IMR-90 (cell line): ENCODE results near the gene HMGXB3. TPM values are rescaled to one million over a fixed set of nuclear protein-coding genes. Genes with fewer than 3 reads are reported as not detected.

Experiments used
- ATAC-seq: fragments of 200-7000 bp; cut with Tn5 transposase; 2 replicates; pipeline ENCODE4 v1.9.1; 2020; ENCODE audit warnings: low read depth, mild to moderate bottlenecking, moderate library complexity
- BruUV-seq: library from RNA; stranded (reverse); fragments of 400-500 nt; replicated peaks from 2 replicates; lab custom pipeline; 2021; lab: Mats Ljungman, UMichigan
- CTCF ChIA-PET: fragments of 300-600 bp; formaldehyde crosslinking; extraction: SDS; loops from one replicate; lab custom pipeline; 2021; ENCODE audit warnings: antibody characterized with exemption; lab: Yijun Ruan, JAX
- POLR2A ChIA-PET: fragments of 300-600 bp; sonication (Branson Sonifier 250); formaldehyde crosslinking; loops from one replicate; lab custom pipeline; 2022; ENCODE audit warnings: antibody characterized with exemption; ENCODE audit not compliant: unreplicated experiment; lab: Charles Lee
- DNase-seq: peaks from one replicate; pipeline ENCODE4 v3.0.0; 2013
- H2AFZ ChIP-seq: replicated peaks from 2 replicates; pipeline ENCODE3; 2013; ENCODE audit warnings: low read length, mild to moderate bottlenecking; ENCODE audit not compliant: poor library complexity
- H2AK5ac ChIP-seq: 2 replicates; pipeline ENCODE4 v1.6.1; 2013; ENCODE audit warnings: low read depth, low read length, inconsistent platforms
- H2AK9ac ChIP-seq: replicated peaks from 2 replicates; pipeline ENCODE3; 2013; ENCODE audit warnings: mild to moderate bottlenecking, low read depth, low read length, moderate library complexity; ENCODE audit not compliant: poor library complexity
- H2BK120ac ChIP-seq: 2 replicates; pipeline ENCODE4 v1.6.1; 2013; ENCODE audit warnings: low read depth, low read length, inconsistent platforms
- H2BK15ac ChIP-seq: 3 replicates; pipeline ENCODE4 v1.6.1; 2013; ENCODE audit warnings: low read depth, low read length, inconsistent platforms
- H2BK20ac ChIP-seq: 2 replicates; pipeline ENCODE4 v1.6.1; 2013; ENCODE audit warnings: low read depth, mild to moderate bottlenecking, inconsistent platforms, low read length, moderate library complexity
- H2BK5ac ChIP-seq: 2 replicates; pipeline ENCODE4 v1.6.1; 2013; ENCODE audit warnings: mild to moderate bottlenecking, low read depth, low read length, inconsistent platforms; ENCODE audit not compliant: poor library complexity, severe bottlenecking
- H3K14ac ChIP-seq: replicated peaks from 2 replicates; pipeline ENCODE4 v1.6.1; 2013; ENCODE audit warnings: low read depth, low read length, inconsistent platforms
- H3K18ac ChIP-seq: 2 replicates; pipeline ENCODE4 v1.6.1; 2013; ENCODE audit warnings: low read depth, low read length, control low read depth
- H3K23ac ChIP-seq: 2 replicates; pipeline ENCODE4 v1.6.1; 2013; ENCODE audit warnings: low read depth, low read length, inconsistent platforms
- H3K27ac ChIP-seq: 2 replicates; pipeline ENCODE4 v1.5.1; 2013; ENCODE audit warnings: mild to moderate bottlenecking, control low read depth, low read length; ENCODE audit not compliant: insufficient read depth
- H3K27me3 ChIP-seq: 2 replicates; pipeline ENCODE4 v1.6.1; 2013; ENCODE audit warnings: low read length; ENCODE audit not compliant: control insufficient read depth, insufficient read depth
- H3K36me3 ChIP-seq: 2 replicates; pipeline ENCODE4 v1.6.1; 2013; ENCODE audit warnings: low read length, mixed read lengths; ENCODE audit not compliant: control insufficient read depth, insufficient read depth
- H3K4ac ChIP-seq: 2 replicates; pipeline ENCODE4 v1.6.1; 2013; ENCODE audit warnings: low read depth, low read length, inconsistent platforms
- H3K4me1 ChIP-seq: 2 replicates; pipeline ENCODE4 v1.6.1; 2013; ENCODE audit warnings: low read length, mixed read lengths; ENCODE audit not compliant: control insufficient read depth, insufficient read depth
- H3K4me2 ChIP-seq: 2 replicates; pipeline ENCODE4 v1.6.1; 2013; ENCODE audit warnings: low read depth, mild to moderate bottlenecking, control low read depth, low read length, moderate library complexity
- H3K4me3 ChIP-seq: 2 replicates; pipeline ENCODE4 v1.5.1; 2013; ENCODE audit warnings: low read depth, mild to moderate bottlenecking, control low read depth, low read length, moderate library complexity; ENCODE audit not compliant: insufficient read depth
- H3K56ac ChIP-seq: 2 replicates; pipeline ENCODE4 v1.6.1; 2013; ENCODE audit warnings: low read length, inconsistent platforms; ENCODE audit not compliant: insufficient read depth; ENCODE audit errors: extremely low read depth
- H3K79me1 ChIP-seq, 2 experiments: 2 replicates each; pipeline ENCODE4 v1.6.1; 2013; ENCODE audit warnings: low read length in 2 of 2, inconsistent platforms in 1 of 2, low read depth in 1 of 2
- H3K9ac ChIP-seq: 2 replicates; pipeline ENCODE4 v1.6.1; 2013; ENCODE audit warnings: low read depth, low read length, control low read depth
- H3K9me1 ChIP-seq: 2 replicates; pipeline ENCODE4 v1.6.1; 2013; ENCODE audit warnings: low read length, inconsistent platforms; ENCODE audit not compliant: insufficient read depth
- H3K9me3 ChIP-seq: 2 replicates; pipeline ENCODE4 v1.6.1; 2013; ENCODE audit warnings: low read length; ENCODE audit not compliant: control insufficient read depth, insufficient read depth
- H4K20me1 ChIP-seq: 2 replicates; pipeline ENCODE4 v1.6.1; 2013; ENCODE audit warnings: low read length, inconsistent platforms; ENCODE audit not compliant: insufficient read depth
- H4K5ac ChIP-seq: 2 replicates; pipeline ENCODE4 v1.6.1; 2013; ENCODE audit warnings: mild to moderate bottlenecking, low read depth, low read length, control low read depth
- H4K8ac ChIP-seq, 2 experiments: 2 replicates each; pipeline ENCODE4 v1.6.1; 2013; ENCODE audit warnings: low read depth in 2 of 2, low read length in 2 of 2, control low read depth in 1 of 2, inconsistent platforms in 1 of 2
- H4K91ac ChIP-seq: 2 replicates; pipeline ENCODE4 v1.6.1; 2013; ENCODE audit warnings: low read depth, low read length, inconsistent platforms; ENCODE audit not compliant: insufficient read depth
- CHD1 ChIP-seq: IDR thresholded peaks from 2 replicates; pipeline ENCODE4 v1.6.1; 2012; ENCODE audit warnings: low read depth, low read length, improper control_type of control experiment
- MAFK ChIP-seq: IDR thresholded peaks from 2 replicates; pipeline ENCODE4 v1.6.1; 2012; ENCODE audit warnings: low read depth, low read length, improper control_type of control experiment
- WGBS, 2 experiments: methylation state at CpG; one replicate each; pipeline versions ENCODE4 v1.1.5 to v1.1.7; 2013; ENCODE audit warnings: missing lambda C conversion rate in 2 of 2; ENCODE audit not compliant: insufficient read length in 1 of 2; ENCODE audit errors: extremely low coverage in 2 of 2; 5-methylcytosine and 5-hydroxymethylcytosine counted together
- dilution Hi-C: fragments of 300-500 bp; cut with HindIII; formaldehyde crosslinking; loops from one replicate; pipeline ENCODE4 v1.14.3; 2018; ENCODE audit warnings: low sequenced_read_pairs; ENCODE audit not compliant: unreplicated experiment
- in situ Hi-C: fragments of 300-500 bp; cut with MboI; formaldehyde crosslinking; loops from 3 replicates; pipeline ENCODE4 v1.14.3; 2019; ENCODE audit warnings: low sequenced_read_pairs, inconsistent platforms, mixed read lengths
- intact Hi-C: fragments of 100-400 bp; cut with micrococcal nuclease; formaldehyde crosslinking; loops from 2 replicates; pipeline ENCODE4 v1.10.0; 2022
- polyA plus RNA-seq, 3 experiments: library from polyadenylated mRNA; depleted of rRNA; stranded (reverse); fragments of >200 nt; gene quantifications; 2 replicates each; pipeline ENCODE4 v1.2.3, GENCODE V29; 2012; ENCODE audit warnings: low replicate concordance in 1 of 3
- total RNA-seq: library from RNA; depleted of rRNA; stranded (reverse); fragments of >200 nt; gene quantifications from 2 replicates; pipeline ENCODE4 v1.2.3, GENCODE V29; 2012

Gene HMGXB3
- total and polyA plus RNA-seq, 2 of the 4 experiments (the other 2 are of a cell fraction), result 27.6 to 30.6 TPM

- no peak overlapping the region for H3K23ac ChIP-seq
- H3K18ac ChIP-seq, result no peak overlapping the region
- H2BK15ac ChIP-seq, result no peak overlapping the region
- intact Hi-C loops (no loop called here), dilution Hi-C loops (no loop called here), in situ Hi-C loops (no loop called here)
- peaks cover 50% of the 10 kb centered on the region for H3K36me3 ChIP-seq
- no peak for DNase-seq
- H4K91ac ChIP-seq, result no peak overlapping the region
- no peak overlapping the region for H3K56ac ChIP-seq
- no peak overlapping the region for H3K9ac ChIP-seq
- BruUV-seq, result no TSS peak
- no peaks in the 10 kb centered on the region for H3K27me3 ChIP-seq
- no CpG with 5 or more reads among the region's 3 CpGs for WGBS, 2 experiments
- no peak overlapping the region for H3K4me3 ChIP-seq
- no peak overlapping the region for H2AFZ ChIP-seq
- no peak for ATAC-seq
- H2BK120ac ChIP-seq, result no peak overlapping the region
- TF ChIP-seq CHD1 (no peak), MAFK (no peak)
- peaks cover 41 to 46% of the 10 kb centered on the region in 2 experiments for H3K79me1 ChIP-seq
- H2BK20ac ChIP-seq, result no peak overlapping the region
- no peak overlapping the region for H3K4ac ChIP-seq
- POLR2A ChIA-PET, result no interaction called here
- no peak overlapping the region for H2AK5ac ChIP-seq
- H3K27ac ChIP-seq, result no peak overlapping the region
- no peak overlapping the region for H4K8ac ChIP-seq
- H3K9me3 ChIP-seq, result peaks cover 13% of the 10 kb centered on the region
- CTCF ChIA-PET, result no interaction called here
- H3K9me1 ChIP-seq, result peaks cover 7% of the 10 kb centered on the region
- no peak overlapping the region for H2AK9ac ChIP-seq
- H3K14ac ChIP-seq, result no peak overlapping the region
- H4K20me1 ChIP-seq, result peaks cover 3% of the 10 kb centered on the region; the same call in 1 of the 2 replicates
- no peak overlapping the region for H4K5ac ChIP-seq
- no peak overlapping the region for H3K4me2 ChIP-seq
- H2BK5ac ChIP-seq, result no peak overlapping the region
- H3K4me1 ChIP-seq, result no peaks in the 10 kb centered on the region
Measured at GRCh38 chr5:150014456-150014855, 13.9 kb downstream of the HMGXB3 start.
